ENCODE measurements around the gene NFATC4.
"Not testable (repeated sequence)": the region's sequence is repeated elsewhere in the genome, so short reads cannot be mapped to it uniquely, and the experiment has no call there.

NFATC4 gene

GRCh38 chr14:24378981-24379906 lies 11.3 kb downstream of the NFATC4 start:
- no peaks in the 10 kb centered on the region for H3K36me3 Mint-ChIP-seq (ENCODE audit: low read depth)

GRCh38 chr14:24379907-24380730 lies 12.1 kb downstream of the NFATC4 start:
- Mint-ChIP-seq H3K27me3 (peaks cover 26% of the 10 kb centered on the region), H3K4me3 (no peak overlapping the region), H3K27ac (no peak overlapping the region), H3K36me3 (ENCODE audit: low read depth) (no peaks in the 10 kb centered on the region), H3K4me1 (ENCODE audit: low read depth) (no peaks in the 10 kb centered on the region), H3K9me3 (no peaks in the 10 kb centered on the region)
- intact Hi-C loops (cut with micrococcal nuclease), result no loop called here

More at GRCh38 chr14:24378981-24379906, 11.3 kb downstream of the NFATC4 start:
- H3K4me3 Mint-ChIP-seq, result no peak overlapping the region
- intact Hi-C loops (cut with micrococcal nuclease), result no loop called here
- no peak overlapping the region for H3K27ac Mint-ChIP-seq
- H3K4me1 Mint-ChIP-seq (ENCODE audit: low read depth), result no peaks in the 10 kb centered on the region
- no peaks in the 10 kb centered on the region for H3K9me3 Mint-ChIP-seq
- H3K27me3 Mint-ChIP-seq, result peaks cover 27% of the 10 kb centered on the region

GRCh38 chr14:24381363-24382063 lies 13.5 kb downstream of the NFATC4 start:
- no peaks in the 10 kb centered on the region for H3K9me3 Mint-ChIP-seq
- H3K27ac Mint-ChIP-seq, result no peak overlapping the region
- no peak overlapping the region for H3K4me3 Mint-ChIP-seq
- H3K27me3 Mint-ChIP-seq, result peaks cover 17% of the 10 kb centered on the region
- intact Hi-C loops (cut with micrococcal nuclease), result no loop called here
- no peaks in the 10 kb centered on the region for H3K4me1 Mint-ChIP-seq (ENCODE audit: low read depth)
- H3K36me3 Mint-ChIP-seq (ENCODE audit: low read depth), result no peaks in the 10 kb centered on the region

GRCh38 chr14:24382064-24382371 lies 14.0 kb downstream of the NFATC4 start:
- intact Hi-C loops (cut with micrococcal nuclease), result no loop called here
- no peaks in the 10 kb centered on the region for H3K4me1 Mint-ChIP-seq (ENCODE audit: low read depth)

GRCh38 chr14:24384169-24384568 lies 16.2 kb downstream of the NFATC4 start:
- Mint-ChIP-seq H3K27ac (no peak overlapping the region), H3K4me1 (ENCODE audit: low read depth) (no peaks in the 10 kb centered on the region), H3K9me3 (no peaks in the 10 kb centered on the region), H3K27me3 (peaks cover 8% of the 10 kb centered on the region), H3K36me3 (ENCODE audit: low read depth) (no peaks in the 10 kb centered on the region), H3K4me3 (no peak overlapping the region)
- intact Hi-C loops (cut with micrococcal nuclease), result no loop called here

More at GRCh38 chr14:24382064-24382371, 14.0 kb downstream of the NFATC4 start:
- no peaks in the 10 kb centered on the region for H3K36me3 Mint-ChIP-seq (ENCODE audit: low read depth)
- H3K9me3 Mint-ChIP-seq, result no peaks in the 10 kb centered on the region
- peaks cover 12% of the 10 kb centered on the region for H3K27me3 Mint-ChIP-seq
- H3K27ac Mint-ChIP-seq, result no peak overlapping the region
- H3K4me3 Mint-ChIP-seq, result no peak overlapping the region

- Mint-ChIP-seq H3K27me3 (peaks cover 8% of the 10 kb centered on the region), H3K4me3 (no peak overlapping the region), H3K36me3 (ENCODE audit: low read depth) (no peaks in the 10 kb centered on the region), H3K9me3 (no peaks in the 10 kb centered on the region), H3K4me1 (ENCODE audit: low read depth) (peaks cover 2% of the 10 kb centered on the region), H3K27ac (no peak overlapping the region)
- intact Hi-C loops (cut with micrococcal nuclease), result no loop called here
Measured at GRCh38 chr14:24385524-24385923, 17.5 kb downstream of the NFATC4 start.

- no peaks in the 10 kb centered on the region for H3K36me3 Mint-ChIP-seq (ENCODE audit: low read depth)
- H3K4me1 Mint-ChIP-seq (ENCODE audit: low read depth), result peaks cover 13% of the 10 kb centered on the region
- intact Hi-C loops (cut with micrococcal nuclease), result no loop called here
- H3K27me3 Mint-ChIP-seq, result peaks cover 8% of the 10 kb centered on the region
- H3K9me3 Mint-ChIP-seq, result no peaks in the 10 kb centered on the region
- H3K4me3 Mint-ChIP-seq, result no peak overlapping the region
- H3K27ac Mint-ChIP-seq, result no peak overlapping the region
Measured at GRCh38 chr14:24387009-24387345, 19.0 kb downstream of the NFATC4 start.

GRCh38 chr14:24387579-24387978 lies 19.6 kb downstream of the NFATC4 start:
- Mint-ChIP-seq H3K27me3 (peaks cover 11% of the 10 kb centered on the region), H3K4me1 (ENCODE audit: low read depth) (peaks cover 18% of the 10 kb centered on the region)
- H3K9me3 Mint-ChIP-seq; H3K27ac Mint-ChIP-seq; H3K4me3 Mint-ChIP-seq; intact Hi-C loops (cut with micrococcal nuclease); H3K36me3 Mint-ChIP-seq (ENCODE audit: low read depth): not testable (repeated sequence)

- no peak overlapping the region for H3K4me3 Mint-ChIP-seq
- H3K4me1 Mint-ChIP-seq (ENCODE audit: low read depth), result peaks cover 19% of the 10 kb centered on the region
- H3K9me3 Mint-ChIP-seq, result no peaks in the 10 kb centered on the region
- H3K27ac Mint-ChIP-seq, result no peak overlapping the region
- H3K27me3 Mint-ChIP-seq, result peaks cover 11% of the 10 kb centered on the region
- H3K36me3 Mint-ChIP-seq (ENCODE audit: low read depth), result no peaks in the 10 kb centered on the region
- intact Hi-C loops (cut with micrococcal nuclease), result no loop called here
Measured at GRCh38 chr14:24388474-24389179, 20.6 kb downstream of the NFATC4 start.

GRCh38 chr14:24389226-24389848 lies 21.4 kb downstream of the NFATC4 start:
- intact Hi-C loops (cut with micrococcal nuclease), result no loop called here
- no peak overlapping the region for H3K4me3 Mint-ChIP-seq

GRCh38 chr14:24390701-24391468 lies 22.9 kb downstream of the NFATC4 start:
- peaks cover 25% of the 10 kb centered on the region for H3K4me1 Mint-ChIP-seq (ENCODE audit: low read depth)
- no peak overlapping the region for H3K27ac Mint-ChIP-seq
- intact Hi-C loops (cut with micrococcal nuclease), result no loop called here
- no peaks in the 10 kb centered on the region for H3K9me3 Mint-ChIP-seq
- H3K27me3 Mint-ChIP-seq, result peaks cover 8% of the 10 kb centered on the region
- H3K4me3 Mint-ChIP-seq, result no peak overlapping the region
- H3K36me3 Mint-ChIP-seq (ENCODE audit: low read depth), result no peaks in the 10 kb centered on the region

More at GRCh38 chr14:24389226-24389848, 21.4 kb downstream of the NFATC4 start:
- H3K27me3 Mint-ChIP-seq, result peaks cover 8% of the 10 kb centered on the region
- no peaks in the 10 kb centered on the region for H3K36me3 Mint-ChIP-seq (ENCODE audit: low read depth)
- no peaks in the 10 kb centered on the region for H3K9me3 Mint-ChIP-seq
- peaks cover 19% of the 10 kb centered on the region for H3K4me1 Mint-ChIP-seq (ENCODE audit: low read depth)
- H3K27ac Mint-ChIP-seq, result no peak overlapping the region

- no peaks in the 10 kb centered on the region for H3K9me3 Mint-ChIP-seq
- H3K36me3 Mint-ChIP-seq (ENCODE audit: low read depth), result no peaks in the 10 kb centered on the region
- H3K4me3 Mint-ChIP-seq, result no peak overlapping the region
- H3K27me3 Mint-ChIP-seq, result peaks cover 9% of the 10 kb centered on the region
- intact Hi-C loops (cut with micrococcal nuclease), result no loop called here
- H3K4me1 Mint-ChIP-seq (ENCODE audit: low read depth), result peaks cover 39% of the 10 kb centered on the region
- no peak overlapping the region for H3K27ac Mint-ChIP-seq
Measured at GRCh38 chr14:24392325-24393091, 24.5 kb downstream of the NFATC4 start.
